Activated CD4-positive, alpha-beta T cell treated with anti-CD3 and anti-CD28 coated beads, Interleukin-2, amount 50 U/mL, for 1 hour (primary cell): ENCODE data around the gene C20orf173.

Experiments used
- DNase-seq: peaks from one replicate; pipeline ENCODE4 v3.0.0-alpha.2; 2020

C20orf173 gene

GRCh38 chr20:35506179-35506578 lies 23.3 kb downstream of the C20orf173 start:
- DNase-seq = no peak

GRCh38 chr20:35504751-35505150 lies 24.7 kb downstream of the C20orf173 start:
- no peak for DNase-seq

GRCh38 chr20:35503841-35504561 lies 25.5 kb downstream of the C20orf173 start:
- no peak for DNase-seq

GRCh38 chr20:35503281-35503680 lies 26.2 kb downstream of the C20orf173 start:
- no peak for DNase-seq

GRCh38 chr20:35502352-35502751 lies 27.1 kb downstream of the C20orf173 start:
- DNase-seq = no peak

- no peak for DNase-seq
Measured at GRCh38 chr20:35499271-35499670, 30.2 kb downstream of the C20orf173 start.

GRCh38 chr20:35497780-35498189 lies 31.7 kb downstream of the C20orf173 start:
- DNase-seq = no peak

GRCh38 chr20:35497320-35497719 lies 32.1 kb downstream of the C20orf173 start:
- no peak for DNase-seq

- DNase-seq = no peak
Measured at GRCh38 chr20:35496481-35496880, 33.0 kb downstream of the C20orf173 start.

GRCh38 chr20:35492352-35492751 lies 37.1 kb downstream of the C20orf173 start:
- no peak for DNase-seq

- no peak for DNase-seq
Measured at GRCh38 chr20:35491823-35492222, 37.6 kb downstream of the C20orf173 start.

- DNase-seq = peak; percentile 51
Measured at GRCh38 chr20:35490736-35491181, 38.7 kb downstream of the C20orf173 start.

GRCh38 chr20:35489717-35490116 lies 39.7 kb downstream of the C20orf173 start:
- DNase-seq = no peak

- DNase-seq = no peak
Measured at GRCh38 chr20:35487479-35487878, 42.0 kb downstream of the C20orf173 start.

GRCh38 chr20:35479798-35480197 lies 49.7 kb downstream of the C20orf173 start:
- DNase-seq = no peak

- DNase-seq = no peak
Measured at GRCh38 chr20:35478804-35479472, 50.5 kb downstream of the C20orf173 start.
